ENCODE data around the gene MCAT. TPM values are rescaled to one million over a fixed set of nuclear protein-coding genes. Genes with fewer than 3 reads are reported as not detected.

Gene MCAT
- total and polyA plus RNA-seq, 2 donors (not counting 3 experiments of a cell fraction or from before 2014, with no cell fraction given): 16.9 to 23.2 TPM

DNA sequence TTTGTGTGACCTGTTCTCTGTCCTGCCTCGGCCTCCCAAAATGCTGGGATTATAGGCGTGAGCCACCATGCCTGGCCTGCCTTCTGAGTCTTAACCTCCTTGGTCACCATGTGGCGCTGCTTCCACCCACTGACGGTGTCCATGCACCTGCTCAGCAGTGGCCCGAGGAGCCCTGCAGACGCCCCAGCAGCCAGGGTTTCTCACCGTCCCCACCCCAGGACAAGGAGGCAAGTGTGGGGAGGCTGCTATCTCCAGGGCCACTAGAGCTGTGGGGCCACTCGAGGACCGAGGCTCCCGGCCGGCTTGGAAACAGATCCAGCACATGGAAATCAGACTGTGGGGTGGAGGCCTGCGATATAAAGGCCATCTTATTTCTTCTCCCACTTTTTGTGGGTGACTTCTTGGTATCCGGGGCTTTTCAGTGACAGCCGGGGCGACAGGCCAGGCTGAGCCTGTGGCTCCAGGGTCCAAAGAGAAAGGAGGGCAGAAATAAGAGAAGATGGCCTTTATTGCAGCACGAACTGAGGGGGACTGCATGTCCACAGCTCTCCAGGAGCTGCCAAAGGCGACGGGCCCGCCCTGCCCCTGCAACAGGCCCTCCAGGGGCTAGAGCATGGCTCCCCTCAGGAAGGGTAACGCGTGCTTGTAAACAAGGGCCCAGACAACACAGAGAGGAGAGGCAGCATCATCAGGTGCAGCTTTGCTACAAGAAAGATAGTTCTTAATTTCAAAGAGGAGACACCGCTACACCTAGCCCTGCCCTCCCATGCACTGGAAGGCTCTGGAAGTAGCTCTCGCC lies 23.1 kb upstream of the MCAT start:
- H3K4me3 ChIP-seq (replicated peaks in 1 of 3; ENCODE audit: insufficient read depth in 1 of 3, low read depth in 1 of 3, low read length in 3 of 3): no peak overlapping the region
- H3K9me1 ChIP-seq (replicated peaks; ENCODE audit: control insufficient read depth, extremely low read depth, insufficient read depth, low read length): no peaks in the 10 kb centered on the region
- no peaks in the 10 kb centered on the region for H4K20me1 ChIP-seq (replicated peaks; ENCODE audit: control insufficient read depth, extremely low read depth, insufficient read depth, low read length)
- H3K27me3 ChIP-seq (ENCODE audit: control insufficient read depth in 2 of 2, insufficient read depth in 2 of 2, low read length in 2 of 2): no peaks in the 10 kb centered on the region
- dilution Hi-C loops (cut with MboI; ENCODE audit: extremely low pct_ligation_motif_present, low sequenced_read_pairs) (no loop called here), intact Hi-C loops (cut with micrococcal nuclease) (no loop called here)
- DNase-seq (ENCODE audit: low read depth, low spot score): no peak
- no peaks in the 10 kb centered on the region for H3K9me3 ChIP-seq (replicated peaks; ENCODE audit: control insufficient read depth, insufficient read depth, low read length)
- no TSS peak for BruUV-seq (replicated peaks)
- peaks cover 3 to 14% of the 10 kb centered on the region in 2 experiments for H3K36me3 ChIP-seq (ENCODE audit: control insufficient read depth in 2 of 2, extremely low read depth in 1 of 2, insufficient read depth in 2 of 2, low read length in 2 of 2)
- no peak overlapping the region for H3K4me2 ChIP-seq (ENCODE audit: insufficient read depth, low read length)
- H2AFZ ChIP-seq (ENCODE audit: low read depth, low read length): no peak overlapping the region
- ChIA-PET POLR2A (no interaction called here), CTCF (no interaction called here)
- H3K4me1 ChIP-seq (ENCODE audit: control insufficient read depth, extremely low read depth, insufficient read depth, low read length): peaks cover 2% of the 10 kb centered on the region
- FAIRE-seq: no peak
- H3K27ac ChIP-seq (ENCODE audit: insufficient read depth, low read depth, low read length): no peak overlapping the region
- TF ChIP-seq JUN (IDR thresholded peaks at IDR 0.05; ENCODE audit: borderline replicate concordance, insufficient read depth, insufficient read length, low read depth) (no peak), POLR2AphosphoS5 (IDR thresholded peaks at IDR 0.05; ENCODE audit: insufficient read depth, low read depth, low read length) (no peak), POLR2A (IDR thresholded peaks at IDR 0.05; ENCODE audit: low read depth, low read length) (no peak), MYC (IDR thresholded peaks at IDR 0.05; ENCODE audit: low read depth, low read length) (no peak), FOS (IDR thresholded peaks at IDR 0.05; ENCODE audit: borderline replicate concordance, insufficient read depth, low read length) (no peak), GATA2 (IDR thresholded peaks at IDR 0.05; ENCODE audit: insufficient read depth, insufficient read length, low read depth, low read length) (no peak), EZH2 (IDR thresholded peaks at IDR 0.05; ENCODE audit: borderline replicate concordance, low read depth, low read length, severe bottlenecking) (no peak)
- TF ChIP-seq, protein P1, sequence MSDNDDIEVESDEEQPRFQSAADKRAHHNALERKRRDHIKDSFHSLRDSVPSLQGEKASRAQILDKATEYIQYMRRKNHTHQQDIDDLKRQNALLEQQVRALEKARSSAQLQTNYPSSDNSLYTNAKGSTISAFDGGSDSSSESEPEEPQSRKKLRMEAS (IDR thresholded peaks at IDR 0.05; ENCODE audit: insufficient read depth, insufficient read length): no peak
- TF ChIP-seq, protein P2, sequence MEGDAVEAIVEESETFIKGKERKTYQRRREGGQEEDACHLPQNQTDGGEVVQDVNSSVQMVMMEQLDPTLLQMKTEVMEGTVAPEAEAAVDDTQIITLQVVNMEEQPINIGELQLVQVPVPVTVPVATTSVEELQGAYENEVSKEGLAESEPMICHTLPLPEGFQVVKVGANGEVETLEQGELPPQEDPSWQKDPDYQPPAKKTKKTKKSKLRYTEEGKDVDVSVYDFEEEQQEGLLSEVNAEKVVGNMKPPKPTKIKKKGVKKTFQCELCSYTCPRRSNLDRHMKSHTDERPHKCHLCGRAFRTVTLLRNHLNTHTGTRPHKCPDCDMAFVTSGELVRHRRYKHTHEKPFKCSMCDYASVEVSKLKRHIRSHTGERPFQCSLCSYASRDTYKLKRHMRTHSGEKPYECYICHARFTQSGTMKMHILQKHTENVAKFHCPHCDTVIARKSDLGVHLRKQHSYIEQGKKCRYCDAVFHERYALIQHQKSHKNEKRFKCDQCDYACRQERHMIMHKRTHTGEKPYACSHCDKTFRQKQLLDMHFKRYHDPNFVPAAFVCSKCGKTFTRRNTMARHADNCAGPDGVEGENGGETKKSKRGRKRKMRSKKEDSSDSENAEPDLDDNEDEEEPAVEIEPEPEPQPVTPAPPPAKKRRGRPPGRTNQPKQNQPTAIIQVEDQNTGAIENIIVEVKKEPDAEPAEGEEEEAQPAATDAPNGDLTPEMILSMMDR (IDR thresholded peaks at IDR 0.05; ENCODE audit: extremely low read depth in 1 of 2, insufficient read depth in 1 of 2, low read depth in 1 of 2, low read length in 2 of 2): no peak
- no peaks in the 10 kb centered on the region for H3K79me2 ChIP-seq (ENCODE audit: control insufficient read depth, insufficient read depth, low read length)
- H3K9ac ChIP-seq (replicated peaks; ENCODE audit: extremely low read depth, insufficient read depth, low read length): no peak overlapping the region

Measured in endothelial cell of umbilical vein (primary cell).